Psoas muscle (tissue), 8 donors: Measurements from ENCODE around the gene HECA. TPM values are rescaled to one million over a fixed set of nuclear protein-coding genes. Genes with fewer than 3 reads are reported as not detected.

Source experiments
- ATAC-seq, 4 donors: fragments of 200-7000 bp; cut with Tn5 transposase; one replicate each; pipeline ENCODE4 v1.9.1; 2020; ENCODE audit warnings: moderate library complexity in 3 of 4, mild to moderate bottlenecking in 2 of 4
- DNase-seq, 2 donors: peaks; one replicate each; pipeline ENCODE4 v3.0.0-alpha.2; 2020
- H3K27ac ChIP-seq: fragments of 200-600 bp; one replicate; pipeline ENCODE4 v1.8.0; 2022
- H3K27me3 ChIP-seq, 3 donors: fragments of 200-600 bp in 1 of 3; one replicate each; pipeline versions ENCODE4 v1.6.1 to v1.8.0; 2013 to 2022; ENCODE audit warnings: low read length in 2 of 3, mild to moderate bottlenecking in 2 of 3, moderate library complexity in 1 of 3; ENCODE audit not compliant: insufficient read depth in 3 of 3
- H3K36me3 ChIP-seq, 2 donors: fragments of 200-600 bp in 1 of 2; one replicate each; pipeline versions ENCODE4 v1.6.1 to v1.8.0; 2013 to 2022; ENCODE audit warnings: low read depth in 1 of 2, mild to moderate bottlenecking in 1 of 2, moderate library complexity in 1 of 2; ENCODE audit not compliant: insufficient read depth in 1 of 2
- H3K4me1 ChIP-seq: fragments of 200-600 bp; one replicate; pipeline ENCODE4 v1.8.0; 2022
- H3K4me3 ChIP-seq: fragments of 200-600 bp; one replicate; pipeline ENCODE4 v1.8.0; 2022; ENCODE audit warnings: mild to moderate bottlenecking
- H3K9me3 ChIP-seq: fragments of 200-600 bp; one replicate; pipeline ENCODE4 v1.8.0; 2022
- CTCF ChIP-seq: fragments of 200-600 bp; IDR thresholded peaks from one replicate; pipeline ENCODE4 v1.8.0; 2022; ENCODE audit warnings: antibody characterized with exemption
- WGBS, 3 donors: extraction: QIAGEN DNeasy Blood & Tissue Kit; methylation state at CpG; one replicate each; pipeline versions ENCODE4 v1.1.6 to v1.1.7; 2013; 5-methylcytosine and 5-hydroxymethylcytosine counted together
- intact Hi-C, 2 donors: fragments of 100-400 bp; cut with DNase I; formaldehyde crosslinking; loops; one replicate each; pipeline versions ENCODE4 v1.11.0 to v1.14.2; 2022
- polyA plus RNA-seq, 3 donors: library from polyadenylated mRNA; stranded (reverse); fragments of 200-250 nt; gene quantifications; one replicate each; pipeline ENCODE4 v1.2.3, GENCODE V29; 2013
- total RNA-seq, 4 donors: library from RNA; stranded (reverse); fragmentation: NEBNext Ultra II Directional in 2 of 4; extraction: Animal tissue kit (Norgen Biotek cat#: 25700) in 2 of 4; gene quantifications; one replicate each; pipeline versions ENCODE4 v1.2.1 to v1.2.4, GENCODE V29; 2021 to 2023
- donor health status: healthy with polysubstance abuse.
- donor health status: DM: no; HTN: no; CAD: no; lungs with moderate emphysema.
- donor health status: Bipolar disorder and iron deficiency.
- donor health status: healthy.
- donor health status: DM: yes; HTN: yes; CAD: no.
- donor health status: DM: no; HTN: no; CAD: no.
- donor health status: DM: no; HTN: no; CAD: no.
- donor health status: DM: yes; HTN: yes; CAD: no.

HECA gene
- total and polyA plus RNA-seq, 7 donors: 4.5 to 39.7 (median 32.5) TPM

GRCh38 chr6:139126255-139126654 lies 8.6 kb upstream of the HECA start:
- no peak overlapping the region for H3K27ac ChIP-seq
- H3K9me3 ChIP-seq: no peaks in the 10 kb centered on the region
- 22 to 52% (median 35%) methylated on average over 3 of the region's 3 CpGs for WGBS, 3 donors
- H3K36me3 ChIP-seq: no peaks in the 10 kb centered on the region
- no peaks in the 10 kb centered on the region for H3K27me3 ChIP-seq
- H3K4me3 ChIP-seq: no peak overlapping the region
- intact Hi-C loops: no loop called here
- no peak for TF ChIP-seq CTCF
- DNase-seq (no peak), ATAC-seq (peak; percentile 86 to 90 (median 88))
- H3K4me1 ChIP-seq: peaks cover 20% of the 10 kb centered on the region

GRCh38 chr6:139126931-139127330 lies 7.9 kb upstream of the HECA start:
- WGBS, 3 donors: 87 to 91% (median 91%) methylated on average over 4 of the region's 4 CpGs
- intact Hi-C loops: no loop called here
- H3K36me3 ChIP-seq: no peaks in the 10 kb centered on the region
- ATAC-seq: no peak
- no peaks in the 10 kb centered on the region for H3K9me3 ChIP-seq
- H3K27me3 ChIP-seq: no peaks in the 10 kb centered on the region
- no peak for DNase-seq
- TF ChIP-seq CTCF: no peak
- no peak overlapping the region for H3K4me3 ChIP-seq
- no peak overlapping the region for H3K27ac ChIP-seq
- H3K4me1 ChIP-seq: peaks cover 20% of the 10 kb centered on the region

- Histone ChIP-seq H3K27me3 (no peaks in the 10 kb centered on the region), H3K4me3 (no peak overlapping the region), H3K36me3 (no peaks in the 10 kb centered on the region), H3K9me3 (no peaks in the 10 kb centered on the region), H3K27ac (no peak overlapping the region), H3K4me1 (peaks cover 20% of the 10 kb centered on the region)
- intact Hi-C loops: no loop called here
- DNase-seq (no peak), ATAC-seq (no peak)
- 71 to 85% (median 80%) methylated on average over 1 of the region's 1 CpG for WGBS, 3 donors
- TF ChIP-seq CTCF: no peak
Measured at GRCh38 chr6:139129284-139129683, 5.6 kb upstream of the HECA start.

- no peak for DNase-seq
- no peak for ATAC-seq
- Histone ChIP-seq H3K4me1 (peaks cover 2% of the 10 kb centered on the region), H3K9me3 (no peaks in the 10 kb centered on the region), H3K4me3 (peak overlapping the region; percentile 6), H3K27ac (no peak overlapping the region), H3K36me3 (no peaks in the 10 kb centered on the region), H3K27me3 (no peaks in the 10 kb centered on the region)
- TF ChIP-seq CTCF: no peak
- 28 to 42% (median 36%) methylated on average over 6 of the region's 6 CpGs for WGBS, 3 donors
- intact Hi-C loops: loop anchor here in 1 of 2 donors (10.0 kb wide), 1 partner anchor 233 kb away; no protein-coding TSS in a partner anchor
Measured at GRCh38 chr6:139131736-139132280, 3.1 kb upstream of the HECA start.
